Stimulated activated naive CD8-positive, alpha-beta T cell treated with anti-CD3 and anti-CD28 coated beads, Interleukin-15, amount 100 ng/mL, for 72 hours (primary cell): ENCODE measurements around the gene C9orf78.

Experiments
- ATAC-seq: fragments of 150-1000 bp; cut with Tn5 transposase; 2 replicates; pipeline ENCODE4 v1.10.0; 2021; ENCODE audit warnings: mild to moderate bottlenecking, moderate library complexity
- DNase-seq, 2 donors: peaks; one replicate each; pipeline ENCODE4 v3.0.0; 2021 to 2022
- H3K27ac Mint-ChIP-seq, 2 donors: one replicate each; pipeline ENCODE4 v1.8.0; 2022; ENCODE audit warnings: mild to moderate bottlenecking in 2 of 2, mixed read lengths in 2 of 2, moderate library complexity in 2 of 2
- H3K27me3 Mint-ChIP-seq: one replicate; pipeline ENCODE4 v1.8.0; 2022; ENCODE audit warnings: mixed read lengths
- H3K4me1 Mint-ChIP-seq: one replicate; pipeline ENCODE4 v1.8.0; 2022; ENCODE audit warnings: mild to moderate bottlenecking, mixed read lengths
- H3K4me3 Mint-ChIP-seq, 2 donors: one replicate each; pipeline ENCODE4 v1.8.0; 2022; ENCODE audit warnings: mild to moderate bottlenecking in 2 of 2, mixed read lengths in 2 of 2, moderate library complexity in 1 of 2
- H3K9me3 Mint-ChIP-seq, 2 donors: one replicate each; pipeline ENCODE4 v1.8.0; 2022; ENCODE audit warnings: mixed read lengths in 2 of 2

The C9orf78 gene

GRCh38 chr9:129835128-129835859 is at the start of gene C9orf78, which contains the start of gene USP20:
Gene C9orf78 (minus strand): TSS chr9:129835275. CDS start chr9:129835221, 54 bp downstream.
Gene USP20 (plus strand): TSS chr9:129835458. CDS start chr9:129852556, 17,098 bp downstream.
- ATAC-seq (peak; percentile 91), DNase-seq (peak; percentile 98)
- H3K4me1 Mint-ChIP-seq: peaks cover 57% of the 10 kb centered on the region
- peak within 1 kb of the TSS; percentile 97 to 98 for H3K27ac Mint-ChIP-seq
- H3K27me3 Mint-ChIP-seq: no peaks in the 10 kb centered on the region
- H3K9me3 Mint-ChIP-seq: no peaks in the 10 kb centered on the region
- peak within 1 kb of the TSS; percentile 93 to 96 for H3K4me3 Mint-ChIP-seq

GRCh38 chr9:129884220-129885017 is 49.3 kb upstream of the C9orf78 start:
- DNase-seq (peak; percentile 95 to 97), ATAC-seq (peak; percentile 58)
- Mint-ChIP-seq H3K4me3 (peak overlapping the region; percentile 86 to 91), H3K27ac (peak overlapping the region; percentile 98 to 99), H3K9me3 (no peaks in the 10 kb centered on the region), H3K27me3 (no peaks in the 10 kb centered on the region), H3K4me1 (peaks cover 45% of the 10 kb centered on the region)

- Mint-ChIP-seq H3K27me3 (no peaks in the 10 kb centered on the region), H3K4me3 (no peak overlapping the region), H3K27ac (peak overlapping the region in 1 of 2 donors; percentile 48), H3K4me1 (peaks cover 24% of the 10 kb centered on the region), H3K9me3 (no peaks in the 10 kb centered on the region)
- no peak for ATAC-seq
- DNase-seq: no peak
These were observed 46.7 kb upstream of the C9orf78 start for GRCh38 chr9:129881547-129882324.

- H3K4me3 Mint-ChIP-seq: peak overlapping the region in 1 of 2 donors; percentile 10
- no peak for DNase-seq
- no peaks in the 10 kb centered on the region for H3K27me3 Mint-ChIP-seq
- no peak overlapping the region for H3K27ac Mint-ChIP-seq
- ATAC-seq: no peak
- peaks cover 21% of the 10 kb centered on the region for H3K4me1 Mint-ChIP-seq
- H3K9me3 Mint-ChIP-seq: no peaks in the 10 kb centered on the region
These were observed 45.8 kb upstream of the C9orf78 start for GRCh38 chr9:129880654-129881546.

GRCh38 chr9:129879991-129880653 is 45.0 kb upstream of the C9orf78 start:
- peak overlapping the region in 1 of 2 donors; percentile 3 for H3K4me3 Mint-ChIP-seq
- no peak for DNase-seq
- no peaks in the 10 kb centered on the region for H3K27me3 Mint-ChIP-seq
- no peak overlapping the region for H3K27ac Mint-ChIP-seq
- peaks cover 21% of the 10 kb centered on the region for H3K4me1 Mint-ChIP-seq
- no peak for ATAC-seq
- H3K9me3 Mint-ChIP-seq: no peaks in the 10 kb centered on the region

- H3K27me3 Mint-ChIP-seq: no peaks in the 10 kb centered on the region
- DNase-seq (no peak), ATAC-seq (no peak)
- H3K4me3 Mint-ChIP-seq: peak overlapping the region in 1 of 2 donors; percentile 19
- peaks cover 22% of the 10 kb centered on the region for H3K4me1 Mint-ChIP-seq
- H3K9me3 Mint-ChIP-seq: no peaks in the 10 kb centered on the region
- H3K27ac Mint-ChIP-seq: no peak overlapping the region
These were observed 44.1 kb upstream of the C9orf78 start for GRCh38 chr9:129879103-129879699.

GRCh38 chr9:129878291-129878690 is 43.2 kb upstream of the C9orf78 start:
- no peak for ATAC-seq
- Mint-ChIP-seq H3K4me3 (no peak overlapping the region), H3K27me3 (no peaks in the 10 kb centered on the region), H3K9me3 (no peaks in the 10 kb centered on the region), H3K4me1 (peaks cover 23% of the 10 kb centered on the region), H3K27ac (no peak overlapping the region)
- no peak for DNase-seq

GRCh38 chr9:129876815-129877214 is 41.7 kb upstream of the C9orf78 start:
- H3K9me3 Mint-ChIP-seq: no peaks in the 10 kb centered on the region
- no peak for DNase-seq
- ATAC-seq: no peak
- H3K4me3 Mint-ChIP-seq: no peak overlapping the region
- H3K27ac Mint-ChIP-seq: peak overlapping the region in 1 of 2 donors; percentile 19
- no peaks in the 10 kb centered on the region for H3K27me3 Mint-ChIP-seq
- H3K4me1 Mint-ChIP-seq: peaks cover 30% of the 10 kb centered on the region

GRCh38 chr9:129875687-129876395 is 40.8 kb upstream of the C9orf78 start:
- no peak overlapping the region for H3K4me3 Mint-ChIP-seq
- no peaks in the 10 kb centered on the region for H3K27me3 Mint-ChIP-seq

GRCh38 chr9:129875181-129875611 is 40.1 kb upstream of the C9orf78 start:
- DNase-seq: no peak
- ATAC-seq: no peak
- H3K27me3 Mint-ChIP-seq: no peaks in the 10 kb centered on the region
- H3K9me3 Mint-ChIP-seq: no peaks in the 10 kb centered on the region
- peaks cover 46% of the 10 kb centered on the region for H3K4me1 Mint-ChIP-seq
- H3K27ac Mint-ChIP-seq: no peak overlapping the region
- no peak overlapping the region for H3K4me3 Mint-ChIP-seq

More at GRCh38 chr9:129875687-129876395, 40.8 kb upstream of the C9orf78 start:
- no peak for DNase-seq
- Mint-ChIP-seq H3K4me1 (peaks cover 40% of the 10 kb centered on the region), H3K27ac (no peak overlapping the region), H3K9me3 (no peaks in the 10 kb centered on the region)
- no peak for ATAC-seq

GRCh38 chr9:129874261-129875101 is 39.4 kb upstream of the C9orf78 start:
- ATAC-seq (no peak), DNase-seq (no peak)
- H3K27me3 Mint-ChIP-seq: no peaks in the 10 kb centered on the region
- H3K9me3 Mint-ChIP-seq: no peaks in the 10 kb centered on the region
- H3K27ac Mint-ChIP-seq: no peak overlapping the region
- H3K4me3 Mint-ChIP-seq: no peak overlapping the region
- peaks cover 53% of the 10 kb centered on the region for H3K4me1 Mint-ChIP-seq

- H3K9me3 Mint-ChIP-seq: no peaks in the 10 kb centered on the region
- peak overlapping the region in 1 of 2 donors; percentile 94 for H3K27ac Mint-ChIP-seq
- no peaks in the 10 kb centered on the region for H3K27me3 Mint-ChIP-seq
- no peak for ATAC-seq
- DNase-seq: no peak
- peaks cover 61% of the 10 kb centered on the region for H3K4me1 Mint-ChIP-seq
- no peak overlapping the region for H3K4me3 Mint-ChIP-seq
These were observed 38.6 kb upstream of the C9orf78 start for GRCh38 chr9:129873563-129874190.
